Lung (tissue), 12 donors: ENCODE data around the gene NOS1AP. TPM values are rescaled to one million over a fixed set of nuclear protein-coding genes. Genes with fewer than 3 reads are reported as not detected.

Experiments used
- ATAC-seq: fragments of 200-7000 bp; cut with Tn5 transposase; one replicate; pipeline ENCODE4 v1.9.1; 2020; ENCODE audit warnings: moderate number of reproducible peaks; ENCODE audit not compliant: insufficient read depth, low FRiP score
- DNase-seq, 3 donors: peaks; one replicate each; pipeline ENCODE4 v3.0.0-alpha.2; 2013 to 2017
- H3K27ac ChIP-seq, 2 donors: one replicate each; pipeline ENCODE4 v1.5.1; 2013; ENCODE audit warnings: mild to moderate bottlenecking in 2 of 2, moderate library complexity in 2 of 2, control low read depth in 1 of 2, inconsistent platforms in 1 of 2, low read depth in 1 of 2, low read length in 1 of 2
- H3K27me3 ChIP-seq, 3 donors: one replicate each; pipeline ENCODE4 v1.5.1; 2013; ENCODE audit warnings: low read length in 2 of 3; ENCODE audit not compliant: control insufficient read depth in 3 of 3, insufficient read depth in 3 of 3
- H3K36me3 ChIP-seq, 4 donors: one replicate each; pipeline ENCODE4 v1.5.1; 2013; ENCODE audit warnings: low read length in 4 of 4, mild to moderate bottlenecking in 1 of 4, moderate library complexity in 1 of 4; ENCODE audit not compliant: control insufficient read depth in 4 of 4, insufficient read depth in 4 of 4
- H3K4me1 ChIP-seq, 5 donors: one replicate each; pipeline ENCODE4 v1.5.1; 2013; ENCODE audit warnings: low read length in 5 of 5, mild to moderate bottlenecking in 2 of 5, moderate library complexity in 1 of 5; ENCODE audit not compliant: control insufficient read depth in 5 of 5, insufficient read depth in 5 of 5
- H3K4me3 ChIP-seq: one replicate; pipeline ENCODE4 v1.5.1; 2013; ENCODE audit warnings: mild to moderate bottlenecking, control low read depth, moderate library complexity
- H3K9ac ChIP-seq, 2 donors: one replicate each; pipeline ENCODE4 v1.5.1; 2013; ENCODE audit warnings: low read length in 2 of 2, control low read depth in 1 of 2; ENCODE audit not compliant: insufficient read depth in 1 of 2
- H3K9me3 ChIP-seq, 4 donors: one replicate each; pipeline ENCODE4 v1.5.1; 2013; ENCODE audit warnings: low read length in 3 of 4, mild to moderate bottlenecking in 1 of 4, moderate library complexity in 1 of 4; ENCODE audit not compliant: control insufficient read depth in 4 of 4, insufficient read depth in 3 of 4
- WGBS, 2 donors: extraction: QIAGEN DNeasy Blood & Tissue Kit; methylation state at CpG; one replicate each; pipeline ENCODE4 v1.1.7; 2013; 5-methylcytosine and 5-hydroxymethylcytosine counted together
- polyA plus RNA-seq, 2 donors: library from polyadenylated mRNA; stranded (reverse); fragments of 200-250 nt; gene quantifications; one replicate each; pipeline ENCODE4 v1.2.1, GENCODE V29; 2013
- total RNA-seq, 2 donors: library from RNA; depleted of rRNA in 1 of 2; stranded (reverse); fragments of >200 nt in 1 of 2; gene quantifications; one replicate each; pipeline ENCODE4 v1.2.1, GENCODE V29; 2014 to 2021
- TF ChIP-seq, protein P1 (sequence below): IDR thresholded peaks from 2 replicates; pipeline ENCODE4 v1.5.1; 2012; ENCODE audit warnings: mild to moderate bottlenecking; ENCODE audit errors: control extremely low read depth, extremely low read depth
- donor health status: control.
- donor health status: control.
- donor health status: Bipolar disorder and iron deficiency.
- donor health status: healthy.
- donor health status: DM: yes; HTN: yes; CAD: no.

NOS1AP gene
- total and polyA plus RNA-seq, 4 donors: 0.57 to 5.0 (median 1.2) TPM

- H3K9ac ChIP-seq: no peak overlapping the region
- H3K9me3 ChIP-seq: peaks cover 0 to 2% (median 0%) of the 10 kb centered on the region in 4 donors
- H3K27ac ChIP-seq: no peak overlapping the region
- H3K4me1 ChIP-seq: no peaks in the 10 kb centered on the region
- WGBS, 2 donors: 83 to 93% methylated on average over 1 of the region's 1 CpG
- TF ChIP-seq, protein P1, sequence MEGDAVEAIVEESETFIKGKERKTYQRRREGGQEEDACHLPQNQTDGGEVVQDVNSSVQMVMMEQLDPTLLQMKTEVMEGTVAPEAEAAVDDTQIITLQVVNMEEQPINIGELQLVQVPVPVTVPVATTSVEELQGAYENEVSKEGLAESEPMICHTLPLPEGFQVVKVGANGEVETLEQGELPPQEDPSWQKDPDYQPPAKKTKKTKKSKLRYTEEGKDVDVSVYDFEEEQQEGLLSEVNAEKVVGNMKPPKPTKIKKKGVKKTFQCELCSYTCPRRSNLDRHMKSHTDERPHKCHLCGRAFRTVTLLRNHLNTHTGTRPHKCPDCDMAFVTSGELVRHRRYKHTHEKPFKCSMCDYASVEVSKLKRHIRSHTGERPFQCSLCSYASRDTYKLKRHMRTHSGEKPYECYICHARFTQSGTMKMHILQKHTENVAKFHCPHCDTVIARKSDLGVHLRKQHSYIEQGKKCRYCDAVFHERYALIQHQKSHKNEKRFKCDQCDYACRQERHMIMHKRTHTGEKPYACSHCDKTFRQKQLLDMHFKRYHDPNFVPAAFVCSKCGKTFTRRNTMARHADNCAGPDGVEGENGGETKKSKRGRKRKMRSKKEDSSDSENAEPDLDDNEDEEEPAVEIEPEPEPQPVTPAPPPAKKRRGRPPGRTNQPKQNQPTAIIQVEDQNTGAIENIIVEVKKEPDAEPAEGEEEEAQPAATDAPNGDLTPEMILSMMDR: no peak
- DNase-seq (no peak), ATAC-seq (no peak)
- H3K27me3 ChIP-seq: peaks cover 0 to 11% (median 0%) of the 10 kb centered on the region in 3 donors
- H3K4me3 ChIP-seq: no peak overlapping the region
- H3K36me3 ChIP-seq: no peaks in the 10 kb centered on the region
Observed at GRCh38 chr1:162038624-162039023, 30.9 kb upstream of the NOS1AP start.

DNA sequence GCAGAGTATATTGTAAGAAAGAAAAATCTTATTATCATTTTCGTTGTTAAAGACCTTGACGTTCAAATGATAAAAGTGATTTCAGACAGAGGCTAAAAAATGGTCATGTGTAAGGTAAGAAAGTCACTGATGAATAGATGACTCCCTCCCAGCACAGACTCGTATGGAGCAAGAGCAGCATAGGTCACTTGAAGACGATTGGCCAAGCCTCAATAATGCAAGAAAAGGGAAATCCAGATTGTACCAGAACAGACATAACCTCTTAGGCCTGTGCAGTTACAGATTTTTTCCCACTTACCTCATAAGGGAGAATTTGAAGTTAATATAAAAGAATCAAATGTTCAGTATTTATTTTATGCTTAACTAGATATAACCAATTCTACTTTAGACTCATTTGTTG lies 29.5 kb upstream of the NOS1AP start:
- H3K9me3 ChIP-seq: no peaks in the 10 kb centered on the region
- H3K4me1 ChIP-seq: no peaks in the 10 kb centered on the region
- H3K27ac ChIP-seq: no peak overlapping the region
- DNase-seq (no peak), ATAC-seq (no peak)
- whole genome bisulfite sequencing, 2 donors: 55 to 73% methylated on average over 4 of the region's 4 CpGs
- no peak overlapping the region for H3K9ac ChIP-seq
- no peaks in the 10 kb centered on the region for H3K36me3 ChIP-seq
- H3K4me3 ChIP-seq: no peak overlapping the region
- TF ChIP-seq, protein P1: no peak
- peaks cover 0 to 7% (median 0%) of the 10 kb centered on the region in 3 donors for H3K27me3 ChIP-seq

GRCh38 chr1:162040657-162041056 lies 28.8 kb upstream of the NOS1AP start:
- peak in 2 of 3 donors; percentile 24 to 33 for DNase-seq

GRCh38 chr1:162042361-162042760 lies 27.1 kb upstream of the NOS1AP start:
- peaks cover 0 to 7% (median 0%) of the 10 kb centered on the region in 3 donors for H3K27me3 ChIP-seq
- 84 to 93% methylated on average over 1 of the region's 1 CpG for WGBS, 2 donors
- DNase-seq (no peak), ATAC-seq (no peak)
- no peaks in the 10 kb centered on the region for H3K9me3 ChIP-seq
- TF ChIP-seq, protein P1: no peak
- no peak overlapping the region for H3K27ac ChIP-seq
- no peaks in the 10 kb centered on the region for H3K4me1 ChIP-seq
- H3K9ac ChIP-seq: no peak overlapping the region
- H3K4me3 ChIP-seq: no peak overlapping the region
- H3K36me3 ChIP-seq: no peaks in the 10 kb centered on the region

More at GRCh38 chr1:162040657-162041056, 28.8 kb upstream of the NOS1AP start:
- Histone ChIP-seq H3K4me1 (no peaks in the 10 kb centered on the region), H3K36me3 (no peaks in the 10 kb centered on the region), H3K4me3 (no peak overlapping the region), H3K9ac (no peak overlapping the region), H3K27ac (no peak overlapping the region), H3K9me3 (no peaks in the 10 kb centered on the region), H3K27me3 (peaks cover 0 to 7% (median 0%) of the 10 kb centered on the region in 3 donors)
- no peak for ATAC-seq
- TF ChIP-seq, protein P1: no peak
